HUDEP-2 (cell line): Measurements from ENCODE around the gene OTOGL.
"Not testable (repeated sequence)": the region's sequence is repeated elsewhere in the genome, so short reads cannot be mapped to it uniquely, and the experiment has no call there.

ENCODE experiments used
- DNase-seq, 76 experiments: peaks; one replicate each; lab custom pipeline; 2025; ENCODE audit not compliant: unreplicated experiment in 76 of 76; lab: John Stamatoyannopoulos, UW

Gene OTOGL

DNA sequence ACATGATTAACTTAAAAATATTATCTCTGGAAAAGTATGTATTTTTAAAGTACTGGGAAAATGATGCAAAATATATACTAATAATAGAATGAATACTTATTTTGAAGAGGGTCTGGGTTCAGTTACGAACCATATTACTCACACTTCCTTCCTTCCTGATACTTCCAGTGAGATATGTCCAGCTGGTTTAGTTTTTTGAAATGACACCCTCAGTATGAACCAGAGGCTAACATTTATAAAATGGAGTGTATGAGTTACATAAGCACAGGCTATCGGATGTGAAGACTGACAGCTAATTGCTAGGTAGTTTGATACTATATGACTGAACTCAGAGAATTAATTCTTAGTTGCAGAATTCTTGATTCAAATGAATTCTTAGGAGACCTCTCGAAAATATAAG, 122.9 kb downstream of the OTOGL start:
- no peak for DNase-seq

- DNase-seq, result no peak
These were observed 127.2 kb downstream of the OTOGL start for GRCh38 chr12:80226576-80226975.

GRCh38 chr12:80227904-80228303, 128.6 kb downstream of the OTOGL start:
- DNase-seq, result not testable (repeated sequence)

- no peak for DNase-seq
These were observed 130.7 kb downstream of the OTOGL start for GRCh38 chr12:80230068-80230467.

DNA sequence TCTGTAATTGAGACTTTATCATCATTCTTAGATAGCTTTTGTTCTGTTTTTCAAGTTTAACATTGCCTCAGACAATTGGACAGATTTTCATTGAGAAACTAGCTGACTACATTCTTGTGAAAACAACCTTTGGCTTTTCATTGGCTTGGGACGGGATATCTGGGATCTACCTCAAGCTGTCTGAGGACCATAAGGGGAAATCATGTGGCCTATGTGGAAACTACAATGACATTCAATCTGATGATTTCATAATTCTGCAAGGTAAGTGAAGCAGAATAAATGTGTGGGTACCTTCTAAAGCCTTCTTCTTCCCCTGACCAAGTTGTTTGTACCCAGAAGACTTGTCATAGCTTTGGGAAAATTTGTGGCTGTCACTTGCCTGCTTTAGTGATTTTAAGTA, 133.5 kb downstream of the OTOGL start:
- DNase-seq, result no peak

GRCh38 chr12:80233926-80234325, 134.6 kb downstream of the OTOGL start:
- no peak for DNase-seq

GRCh38 chr12:80234667-80235066, 135.3 kb downstream of the OTOGL start:
- DNase-seq, result no peak

GRCh38 chr12:80235944-80236343, 136.6 kb downstream of the OTOGL start:
- no peak for DNase-seq

GRCh38 chr12:80239867-80240266, 140.5 kb downstream of the OTOGL start:
- DNase-seq, result no peak

- no peak for DNase-seq
These were observed 142.4 kb downstream of the OTOGL start for GRCh38 chr12:80241576-80242273.

DNA sequence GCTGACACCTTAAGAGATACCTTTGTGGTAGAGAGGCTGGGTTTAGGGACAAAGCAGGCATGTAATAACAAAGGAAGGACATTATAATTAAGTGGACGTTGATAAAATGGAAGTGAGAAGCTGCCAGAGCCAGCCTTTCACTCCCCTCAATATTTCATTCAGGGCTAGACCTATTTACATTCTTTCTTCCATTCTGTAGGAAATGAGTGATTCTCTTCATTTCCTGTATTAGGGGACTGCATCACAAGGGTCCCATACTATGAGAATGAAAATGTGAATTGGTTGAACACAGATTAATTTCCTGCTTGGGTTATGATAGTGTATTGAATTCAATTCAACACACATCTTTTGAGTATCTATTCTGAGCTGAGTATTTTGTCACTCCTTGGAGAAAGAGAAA, 143.0 kb downstream of the OTOGL start:
- no peak for DNase-seq

- not testable (repeated sequence) for DNase-seq
These were observed 150.2 kb downstream of the OTOGL start for GRCh38 chr12:80249581-80249980.

DNA sequence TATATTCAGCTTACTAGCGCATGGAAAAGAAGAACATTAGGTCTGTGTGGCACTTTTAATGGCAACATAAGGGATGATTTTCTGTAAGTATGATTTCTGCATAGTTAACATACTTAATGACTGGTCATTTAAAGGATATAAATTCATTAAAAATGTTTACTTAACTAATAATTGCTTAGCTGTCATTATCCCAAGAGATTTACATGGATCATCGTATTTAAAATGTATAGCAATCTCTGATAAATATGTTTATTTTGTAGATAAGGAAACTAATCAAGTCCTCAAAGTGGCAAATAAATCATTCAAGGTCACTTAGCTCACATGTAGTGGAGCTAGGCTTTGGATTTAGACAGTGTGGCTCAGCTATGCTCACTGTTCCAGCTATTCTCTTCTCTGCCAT, 158.6 kb downstream of the OTOGL start:
- DNase-seq, result no peak

- no peak for DNase-seq
These were observed 160.9 kb downstream of the OTOGL start for GRCh38 chr12:80260269-80260668.

- no peak for DNase-seq
These were observed 162.1 kb downstream of the OTOGL start for GRCh38 chr12:80261403-80261802.

DNA sequence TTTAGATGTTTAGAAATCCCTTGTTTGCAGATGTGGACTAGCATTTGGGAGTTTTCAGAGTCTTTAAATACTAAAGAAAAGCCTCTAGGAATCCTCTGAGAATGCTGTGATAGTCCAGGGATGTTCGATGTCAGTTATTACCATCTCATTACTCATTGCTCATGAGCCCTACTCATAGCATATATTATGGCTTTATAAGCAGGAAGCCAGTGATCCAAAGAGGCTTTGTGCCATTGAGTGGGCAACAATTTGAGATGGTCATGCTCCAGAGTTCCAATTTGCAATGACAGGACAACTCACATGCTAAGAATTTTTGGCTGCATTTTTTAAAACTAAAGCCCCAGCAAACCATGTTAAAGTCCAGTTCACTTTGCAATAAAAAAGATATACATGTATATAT, 163.0 kb downstream of the OTOGL start:
- no peak for DNase-seq

DNA sequence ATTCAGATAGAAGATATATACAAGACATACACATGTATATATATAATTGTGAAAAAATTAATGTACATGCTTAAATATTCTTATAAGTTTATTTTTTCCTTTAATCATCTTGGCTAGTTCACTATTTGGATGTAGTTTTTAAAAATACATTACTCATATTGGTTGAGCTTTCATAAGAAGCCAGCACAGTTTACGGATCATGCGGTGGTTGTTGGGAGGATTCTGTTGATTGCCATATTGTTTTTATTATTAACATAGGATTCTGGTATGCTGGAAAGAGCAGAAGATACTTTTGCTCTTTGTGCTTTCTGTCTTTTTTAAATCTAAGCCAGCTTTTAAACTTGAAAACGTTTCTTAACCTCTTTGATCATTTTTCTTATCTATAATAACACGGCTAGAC, 163.4 kb downstream of the OTOGL start:
- DNase-seq, result no peak

DNA sequence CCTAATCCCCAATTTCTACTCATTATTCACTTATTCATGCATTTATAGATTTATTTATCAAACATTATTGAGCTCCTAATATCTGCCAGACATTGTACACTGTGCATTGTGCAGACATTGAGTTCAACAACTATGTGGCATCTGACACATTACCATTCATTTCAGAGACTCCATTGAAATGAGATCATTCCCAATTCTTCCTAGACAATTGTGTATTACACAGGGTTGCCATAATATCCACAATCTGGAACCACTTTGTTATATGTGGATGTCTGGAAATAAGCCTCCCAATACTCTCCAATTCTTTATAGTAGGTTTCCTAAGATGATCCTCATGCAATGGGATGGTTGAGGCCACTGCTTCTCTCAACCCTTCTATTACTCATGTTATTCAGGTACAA, 165.0 kb downstream of the OTOGL start:
- no peak for DNase-seq

- no peak for DNase-seq
These were observed 165.6 kb downstream of the OTOGL start for GRCh38 chr12:80264891-80265290.

DNA sequence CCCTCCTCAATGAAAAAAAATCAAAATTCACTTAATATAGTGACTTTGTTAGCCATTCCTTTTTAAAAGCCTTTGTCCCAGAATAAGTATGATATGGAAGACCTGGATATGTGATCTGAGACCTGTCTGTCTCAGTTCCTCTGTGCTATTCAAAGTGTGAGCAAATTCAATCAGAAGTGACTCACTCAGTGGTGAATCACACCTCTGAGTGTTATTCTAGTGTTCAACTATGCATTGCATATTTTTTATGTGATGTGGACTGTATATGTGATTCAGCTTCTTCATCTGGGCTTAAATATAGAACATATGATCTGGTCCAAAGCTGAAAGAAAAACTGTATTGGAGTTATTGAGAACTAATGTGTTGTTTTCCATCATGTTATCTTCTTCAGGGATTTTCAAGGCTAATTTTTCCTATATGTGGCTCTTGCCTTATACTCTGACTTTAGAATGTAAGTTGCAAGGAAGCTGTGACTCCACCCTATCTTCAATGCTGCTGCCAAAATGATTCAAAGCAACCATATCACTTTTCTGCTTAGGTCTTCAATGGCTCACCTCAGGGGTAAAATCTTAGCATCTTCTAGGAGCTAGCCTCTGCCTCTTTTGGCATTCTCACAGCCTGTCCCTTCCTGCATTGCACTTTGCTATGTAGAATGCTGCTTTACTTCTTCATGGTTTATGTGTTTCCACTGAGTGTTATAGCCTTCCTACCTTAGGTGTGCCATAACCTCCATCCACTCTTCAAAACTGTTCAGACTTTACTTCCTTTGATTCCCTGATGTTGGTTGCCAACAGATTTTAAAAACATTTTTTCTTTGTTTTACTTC, 169.8 kb downstream of the OTOGL start:
- DNase-seq, result no peak

DNA sequence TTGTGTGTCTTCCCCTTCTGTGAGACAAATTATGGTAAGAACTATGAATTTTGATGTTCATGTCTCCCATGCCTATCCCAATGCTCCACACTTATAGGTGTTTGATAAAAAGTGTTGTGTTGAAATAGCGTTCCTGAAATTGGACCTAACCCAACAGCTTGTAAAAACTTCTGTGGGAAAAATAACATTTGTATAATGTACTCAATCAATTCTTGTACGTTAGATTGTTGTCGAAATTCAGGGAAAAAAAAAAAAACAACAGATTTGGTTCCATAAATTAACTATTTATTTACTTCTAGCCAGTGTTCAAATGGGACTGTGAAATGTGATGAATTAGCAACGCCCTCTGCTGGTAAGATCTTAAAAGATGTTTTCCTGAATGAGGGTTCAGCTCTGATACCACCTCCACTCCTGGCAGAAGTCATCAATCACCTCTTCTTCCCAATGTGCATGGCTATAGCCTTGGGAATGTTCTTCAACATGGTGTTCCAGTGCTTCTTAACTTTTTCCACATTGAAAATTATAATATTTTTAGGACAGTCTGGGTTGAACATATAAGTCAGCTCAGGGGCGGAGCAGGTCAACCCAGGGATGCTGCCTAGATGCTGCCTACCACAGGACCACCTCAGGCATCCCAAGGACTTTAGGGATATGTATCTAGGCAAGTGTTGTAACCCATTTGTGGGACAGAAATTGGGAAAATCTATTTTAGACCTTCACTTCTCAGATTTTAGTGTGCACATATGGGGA, 170.6 kb downstream of the OTOGL start:
- peak in 14 of 76 experiments; percentile 0 to 29 (median 8) for DNase-seq
